ENCODE data around the gene HRH4.
A peak's percentile ranks its signal among the peaks of the same experiment; 100 is the strongest.

HRH4 gene, protein sequence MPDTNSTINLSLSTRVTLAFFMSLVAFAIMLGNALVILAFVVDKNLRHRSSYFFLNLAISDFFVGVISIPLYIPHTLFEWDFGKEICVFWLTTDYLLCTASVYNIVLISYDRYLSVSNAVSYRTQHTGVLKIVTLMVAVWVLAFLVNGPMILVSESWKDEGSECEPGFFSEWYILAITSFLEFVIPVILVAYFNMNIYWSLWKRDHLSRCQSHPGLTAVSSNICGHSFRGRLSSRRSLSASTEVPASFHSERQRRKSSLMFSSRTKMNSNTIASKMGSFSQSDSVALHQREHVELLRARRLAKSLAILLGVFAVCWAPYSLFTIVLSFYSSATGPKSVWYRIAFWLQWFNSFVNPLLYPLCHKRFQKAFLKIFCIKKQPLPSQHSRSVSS

GRCh38 chr18:24460388-24460787 is at the start of gene HRH4:
HRH4 (plus strand) TSS chr18:24460637; CDS start chr18:24460729, 92 bp downstream.
- peak; percentile 48 for DNase-seq

GRCh38 chr18:24413148-24413547 is 47.3 kb upstream of the HRH4 start:
- DNase-seq = no peak

DNA sequence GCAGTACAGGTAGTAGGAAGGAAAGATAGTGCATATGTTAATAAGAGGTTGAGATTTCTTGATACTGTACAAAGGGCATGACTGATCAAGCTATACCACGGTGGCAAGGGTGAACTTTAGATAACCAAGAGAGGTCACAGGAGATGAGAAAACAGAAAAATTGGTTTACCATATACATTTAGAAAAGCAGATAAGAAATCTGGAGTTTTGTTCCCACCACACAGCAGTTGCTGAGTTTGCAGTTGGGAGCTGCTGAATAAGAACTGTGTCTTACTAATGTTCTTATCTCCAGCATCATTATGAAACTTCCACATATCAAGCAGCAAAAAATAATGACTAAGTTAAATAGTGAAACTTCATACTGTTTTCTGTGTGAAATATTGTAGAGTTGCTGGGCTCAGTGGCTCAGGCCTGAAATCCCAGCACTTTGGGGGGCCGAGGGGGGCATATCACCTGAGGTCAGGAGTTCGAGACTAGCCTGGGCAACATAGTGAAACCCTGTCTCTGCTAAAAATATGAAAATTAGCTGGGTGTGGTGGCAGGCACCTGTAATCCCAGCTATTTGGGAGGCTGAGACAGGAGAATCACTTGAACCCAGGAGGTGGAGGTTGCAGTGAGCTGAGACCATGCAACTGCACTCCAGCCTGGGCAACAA is 46.0 kb upstream of the HRH4 start:
- peak; percentile 84 for DNase-seq

GRCh38 chr18:24417480-24417879 is 43.0 kb upstream of the HRH4 start:
- DNase-seq = no peak

GRCh38 chr18:24420551-24420950 is 39.9 kb upstream of the HRH4 start:
- no peak for DNase-seq

DNA sequence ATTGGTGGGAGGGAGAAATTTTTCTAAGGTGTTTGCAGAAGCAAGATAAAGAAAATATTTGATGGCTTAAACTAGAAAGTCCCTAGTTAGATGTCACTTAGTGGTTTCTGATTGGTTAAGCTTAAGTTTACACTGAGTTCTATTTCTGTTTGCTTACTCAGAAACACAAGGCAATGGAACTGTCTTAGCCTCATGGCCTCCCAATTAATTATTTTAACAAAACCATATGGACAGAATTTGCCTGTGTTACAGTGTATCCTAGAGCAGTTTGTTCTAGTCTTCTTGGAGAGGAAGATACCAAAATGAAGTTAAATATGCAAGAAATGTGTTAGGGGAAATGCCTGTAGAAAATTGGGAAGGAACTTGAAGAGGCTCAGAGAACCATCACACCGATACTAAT is 38.6 kb upstream of the HRH4 start:
- no peak for DNase-seq

GRCh38 chr18:24426073-24426397 is 34.4 kb upstream of the HRH4 start:
- no peak for DNase-seq

GRCh38 chr18:24426398-24427294 is 33.8 kb upstream of the HRH4 start, which contains the start of gene IMPACT:
IMPACT (plus strand) TSS chr18:24426670; CDS start chr18:24426757, 87 bp downstream.
- DNase-seq = peak; percentile 86

- DNase-seq = peak; percentile 25
These were observed 33.0 kb upstream of the HRH4 start for GRCh38 chr18:24427484-24427883.

GRCh38 chr18:24428709-24429108 is 31.7 kb upstream of the HRH4 start:
- no peak for DNase-seq

GRCh38 chr18:24429188-24429587 is 31.2 kb upstream of the HRH4 start:
- DNase-seq = no peak

DNA sequence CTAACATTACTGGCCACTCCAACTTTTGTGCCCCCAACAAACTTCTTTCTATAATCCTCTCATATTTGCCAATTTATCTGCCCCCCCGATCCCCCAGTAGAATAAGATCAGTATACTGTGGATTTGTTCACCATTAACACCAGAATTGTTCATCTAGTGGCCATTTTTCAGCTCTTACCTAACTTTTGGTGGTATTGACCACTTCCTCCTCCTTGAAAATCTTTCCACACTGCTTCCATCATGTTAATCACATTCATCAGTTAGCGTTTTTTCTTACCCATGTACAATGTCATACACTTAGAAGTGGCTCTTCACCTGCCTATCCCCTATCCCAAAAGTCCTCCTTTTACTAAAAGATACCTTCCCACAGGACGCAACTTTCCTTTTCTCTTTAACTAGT is 27.8 kb upstream of the HRH4 start:
- DNase-seq = no peak

- DNase-seq = no peak
These were observed 23.5 kb upstream of the HRH4 start for GRCh38 chr18:24436939-24437338.

DNA sequence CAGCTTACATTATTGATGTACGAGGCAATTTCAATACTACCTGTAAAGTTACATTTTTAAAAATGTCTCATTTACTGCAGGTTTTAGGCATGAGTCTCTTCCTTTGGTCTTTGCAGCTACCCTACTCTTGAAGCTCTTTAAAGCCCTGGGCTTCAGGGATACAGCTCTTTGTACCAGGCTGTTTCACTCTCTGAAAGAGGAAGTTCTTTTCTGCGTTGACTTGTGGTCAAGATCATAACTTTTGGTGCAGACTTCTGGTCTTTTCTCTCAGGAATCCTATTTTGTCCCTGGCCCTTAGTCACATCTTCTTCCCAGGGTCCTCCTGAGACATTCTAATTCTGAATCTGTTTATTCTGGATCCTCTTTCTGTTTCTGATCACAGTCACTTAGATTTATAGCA is 16.6 kb upstream of the HRH4 start:
- no peak for DNase-seq

GRCh38 chr18:24446453-24446852 is 14.0 kb upstream of the HRH4 start:
- DNase-seq = no peak

DNA sequence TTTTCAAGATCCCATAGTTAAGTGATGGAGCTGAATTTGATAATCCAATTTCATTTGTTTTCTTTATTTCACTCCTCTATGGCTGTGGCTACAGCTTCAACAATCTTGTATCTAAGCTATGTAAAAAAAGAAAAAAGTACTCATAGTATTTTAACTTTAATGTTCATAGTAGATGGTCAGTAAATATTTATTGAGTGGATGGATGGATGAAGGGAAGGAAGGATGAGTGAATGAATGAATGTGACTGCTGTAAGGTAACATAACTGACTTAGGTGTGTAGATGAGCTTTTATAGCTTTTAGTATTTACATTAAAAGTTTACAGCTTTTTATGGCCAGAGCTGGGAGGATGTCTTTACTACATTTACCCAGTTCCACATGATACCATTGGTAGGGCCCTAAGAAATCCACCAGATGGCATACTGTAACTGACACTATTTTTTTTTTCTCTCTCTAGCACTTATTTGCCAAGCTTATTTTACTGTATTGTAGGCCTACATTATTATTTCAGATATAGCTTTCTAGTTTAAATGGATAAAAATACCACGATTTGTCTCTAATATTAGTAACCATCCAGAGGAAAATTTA is 13.4 kb upstream of the HRH4 start:
- no peak for DNase-seq

DNA sequence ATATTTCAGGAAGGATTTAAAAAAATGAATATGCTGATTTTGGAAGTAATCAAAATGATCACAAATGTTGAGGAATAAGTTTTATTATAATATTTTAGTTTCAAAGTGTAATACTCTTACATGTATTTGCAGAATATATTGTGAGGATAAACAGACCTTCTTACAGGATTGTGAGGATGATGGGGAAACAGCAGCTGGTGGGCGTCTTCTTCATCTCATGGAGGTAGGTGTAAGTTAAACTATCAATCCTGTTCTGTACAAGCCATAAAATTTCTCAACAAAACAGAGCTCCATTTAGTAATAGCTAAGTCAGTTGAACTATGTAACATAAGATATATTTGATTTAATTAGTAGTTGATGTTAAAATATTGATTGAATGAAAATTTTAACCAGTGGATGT is 12.5 kb upstream of the HRH4 start:
- no peak for DNase-seq

- DNase-seq = peak; percentile 10
These were observed 3.9 kb upstream of the HRH4 start for GRCh38 chr18:24456549-24456948.

GRCh38 chr18:24459772-24460171 is 665 bp upstream of the HRH4 start:
- no peak for DNase-seq

GRCh38 chr18:24461996-24462395 is 1.6 kb downstream of the HRH4 start:
- DNase-seq = no peak

- no peak for DNase-seq
These were observed 2.7 kb downstream of the HRH4 start for GRCh38 chr18:24462838-24463775.

DNA sequence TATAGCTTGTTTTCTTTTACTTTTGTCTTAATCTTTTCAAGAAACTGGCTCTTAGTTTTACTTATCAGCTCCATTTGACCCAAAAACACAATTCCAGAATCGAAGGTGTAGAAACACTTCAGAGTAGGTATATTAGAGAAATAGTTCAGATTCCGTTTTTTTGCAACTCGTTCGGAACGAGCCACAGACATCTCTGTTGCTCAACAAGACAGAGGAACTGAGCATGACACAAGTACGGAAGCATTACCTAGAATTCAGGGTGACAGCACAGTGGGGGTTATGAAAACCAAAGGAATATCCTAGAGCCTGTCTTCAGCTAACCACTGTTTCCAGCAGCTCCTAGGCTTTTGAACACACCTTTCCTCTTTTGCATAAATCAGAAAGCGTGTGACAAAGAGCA is 5.0 kb downstream of the HRH4 start:
- DNase-seq = no peak
